Activated CD8-positive, alpha-beta memory T cell treated with anti-CD3 and anti-CD28 coated beads for 4 hours (primary cell): ENCODE measurements around the gene OLFML2A.
"Not testable (repeated sequence)": the region's sequence is repeated elsewhere in the genome, so short reads cannot be mapped to it uniquely, and the experiment has no call there.

Source experiments
- DNase-seq, 2 donors: peaks; one replicate each; pipeline ENCODE4 v3.0.0-alpha.2; 2020; ENCODE audit warnings: low read depth in 2 of 2

The OLFML2A gene

GRCh38 chr9:124761196-124761595, 15.7 kb upstream of the OLFML2A start:
- no peak for DNase-seq

GRCh38 chr9:124761710-124762109, 15.2 kb upstream of the OLFML2A start:
- no peak for DNase-seq

- no peak for DNase-seq
These were observed 14.3 kb upstream of the OLFML2A start for GRCh38 chr9:124762633-124763032.

GRCh38 chr9:124764774-124765438, 12.0 kb upstream of the OLFML2A start:
- no peak for DNase-seq

GRCh38 chr9:124765439-124765835, 11.5 kb upstream of the OLFML2A start:
- DNase-seq, result no peak

GRCh38 chr9:124766326-124766725, 10.6 kb upstream of the OLFML2A start:
- DNase-seq, result no peak

GRCh38 chr9:124766815-124767554, 9.9 kb upstream of the OLFML2A start:
- no peak for DNase-seq

GRCh38 chr9:124767821-124768220, 9.1 kb upstream of the OLFML2A start:
- no peak for DNase-seq

GRCh38 chr9:124768334-124768733, 8.6 kb upstream of the OLFML2A start:
- no peak for DNase-seq

- DNase-seq, result no peak
These were observed 8.0 kb upstream of the OLFML2A start for GRCh38 chr9:124768750-124769548.

- no peak for DNase-seq
These were observed 7.2 kb upstream of the OLFML2A start for GRCh38 chr9:124769549-124770358.

GRCh38 chr9:124770359-124771020, 6.4 kb upstream of the OLFML2A start:
- no peak for DNase-seq

- peak; percentile 85 to 89 for DNase-seq
These were observed 5.7 kb upstream of the OLFML2A start, which contains the start of gene NR6A1 for GRCh38 chr9:124771021-124771866. NR6A1 (minus strand) TSS chr9:124771311.

GRCh38 chr9:124771867-124772679, 4.9 kb upstream of the OLFML2A start:
- no peak for DNase-seq

- not testable (repeated sequence) for DNase-seq
These were observed 4.1 kb upstream of the OLFML2A start for GRCh38 chr9:124772877-124773276.

- DNase-seq, result no peak
These were observed 3.3 kb upstream of the OLFML2A start for GRCh38 chr9:124773473-124774128.

GRCh38 chr9:124774129-124774978, 2.6 kb upstream of the OLFML2A start:
- DNase-seq, result peak; percentile 56 to 70

GRCh38 chr9:124776618-124776953, 347 bp upstream of the OLFML2A start:
- no peak for DNase-seq
